Coronary artery (tissue), 2 donors: ENCODE measurements around the gene ARFGEF2.
A peak's percentile ranks its signal among the peaks of the same experiment; 100 is the strongest.

Experiments used
- DNase-seq: peaks from one replicate; pipeline ENCODE4 v3.0.0-alpha.2; 2017; ENCODE audit warnings: low spot score
- H3K27ac ChIP-seq, 2 donors: fragments of 200-600 bp; sonication (generic); one replicate each; pipeline ENCODE4 v1.5.1; 2016 to 2019
- H3K4me3 ChIP-seq: fragments of 200-600 bp; sonication (generic); 2 replicates; pipeline ENCODE4 v1.5.1; 2016; ENCODE audit warnings: mild to moderate bottlenecking, moderate library complexity
- CTCF ChIP-seq: fragments of 200-600 bp; sonication (generic); IDR thresholded peaks from one replicate; pipeline ENCODE4 v1.5.1; 2019; ENCODE audit warnings: antibody characterized with exemption

Gene ARFGEF2

DNA sequence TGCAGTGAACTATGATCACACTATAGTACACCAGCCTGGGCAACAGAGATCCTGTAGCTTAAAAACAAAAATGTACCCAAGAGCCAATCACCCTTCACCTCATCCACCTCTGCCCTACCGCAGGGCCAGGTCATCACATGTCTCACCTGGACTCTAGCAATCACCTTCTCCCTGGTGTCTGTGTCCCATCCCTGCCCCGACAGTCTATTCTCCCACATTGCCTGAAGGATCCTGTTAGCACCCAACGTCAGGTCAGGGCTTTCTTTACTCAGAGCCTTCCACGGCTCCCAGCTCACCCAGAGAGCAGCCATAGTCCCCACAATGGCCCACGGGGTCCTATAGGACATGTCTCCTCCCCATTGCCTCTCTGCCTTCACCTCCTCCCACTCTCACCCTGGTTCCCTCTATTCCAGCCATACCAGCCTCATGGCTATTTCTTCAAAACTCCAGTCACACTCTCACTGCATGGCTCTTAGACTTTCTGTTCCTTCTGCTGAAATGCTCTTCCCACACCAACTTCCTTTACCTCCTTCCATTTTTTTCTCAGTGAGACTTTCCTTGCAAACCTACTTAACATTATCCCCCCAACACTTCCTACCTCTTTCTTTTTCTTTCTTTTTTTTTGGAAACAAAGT, 22.5 kb upstream of the ARFGEF2 start:
- TF ChIP-seq CTCF = no peak
- Histone ChIP-seq H3K4me3 (no peak overlapping the region), H3K27ac (no peak overlapping the region)
- DNase-seq = no peak

- no peak for TF ChIP-seq CTCF
- Histone ChIP-seq H3K4me3 (no peak overlapping the region), H3K27ac (no peak overlapping the region)
- no peak for DNase-seq
These were observed 21.6 kb upstream of the ARFGEF2 start for GRCh38 chr20:48899881-48900280.

DNA sequence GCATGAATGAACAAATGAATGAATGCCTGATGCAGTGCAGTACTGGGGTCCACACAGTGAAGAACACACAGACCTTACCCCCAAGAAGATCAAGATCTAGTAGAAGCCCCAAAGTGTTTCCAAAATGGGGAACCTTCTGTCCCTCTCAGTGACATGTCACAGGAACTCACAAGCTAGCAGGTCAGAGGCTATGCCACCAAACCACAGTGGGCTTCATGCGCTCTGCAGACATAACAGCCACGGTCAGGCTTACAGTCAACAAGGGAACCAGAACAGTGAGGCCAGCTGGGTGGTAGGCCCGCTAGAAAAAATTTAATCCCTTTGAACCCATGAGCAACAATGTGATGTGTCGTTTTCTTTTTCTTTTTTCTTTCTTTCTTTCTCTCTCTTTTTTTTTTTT, 20.2 kb upstream of the ARFGEF2 start:
- Histone ChIP-seq H3K27ac (no peak overlapping the region), H3K4me3 (no peak overlapping the region)
- DNase-seq = no peak
- TF ChIP-seq CTCF = no peak

GRCh38 chr20:48903705-48904104, 17.8 kb upstream of the ARFGEF2 start:
- no peak overlapping the region for H3K4me3 ChIP-seq
- DNase-seq = no peak
- no peak for TF ChIP-seq CTCF

DNA sequence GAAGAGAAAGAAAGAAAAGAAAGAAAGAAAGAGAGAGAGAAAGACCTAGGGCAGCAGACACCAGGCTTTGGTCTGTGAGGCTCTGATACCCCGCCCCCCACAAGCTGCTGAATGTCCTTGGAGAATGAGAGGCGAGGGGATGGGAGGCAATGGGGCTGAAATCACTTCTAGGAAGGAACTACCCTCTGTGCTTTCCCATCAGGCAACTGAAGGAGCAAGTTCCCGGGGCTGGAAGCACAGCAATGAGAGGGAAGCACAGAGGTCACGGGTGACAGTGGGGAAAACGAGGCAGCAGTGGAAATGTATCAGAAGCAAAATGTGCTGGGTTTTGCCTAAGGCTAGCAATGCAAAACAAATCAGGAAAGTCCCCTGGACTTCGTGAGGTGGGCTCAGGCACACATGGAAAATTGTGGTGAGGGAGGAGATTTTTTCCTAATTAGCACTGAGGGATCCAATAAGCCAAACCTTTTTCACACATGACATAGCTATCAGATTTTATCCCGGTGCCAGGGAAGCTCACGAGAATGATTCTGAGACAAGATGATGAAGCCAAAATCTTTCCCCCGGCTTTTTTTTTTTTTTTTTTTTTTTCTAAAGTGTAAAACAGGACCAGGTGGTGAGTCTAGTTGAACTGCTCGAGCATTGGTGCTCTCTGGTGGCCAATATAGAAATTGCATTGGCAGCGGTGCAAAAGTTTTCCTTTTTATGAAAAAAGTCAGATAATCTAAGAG, 16.8 kb upstream of the ARFGEF2 start:
- Histone ChIP-seq H3K27ac (no peak overlapping the region), H3K4me3 (no peak overlapping the region)
- no peak for DNase-seq
- TF ChIP-seq CTCF = peak; percentile 81

More at GRCh38 chr20:48903705-48904104, 17.8 kb upstream of the ARFGEF2 start:
- H3K27ac ChIP-seq = no peak overlapping the region

DNA sequence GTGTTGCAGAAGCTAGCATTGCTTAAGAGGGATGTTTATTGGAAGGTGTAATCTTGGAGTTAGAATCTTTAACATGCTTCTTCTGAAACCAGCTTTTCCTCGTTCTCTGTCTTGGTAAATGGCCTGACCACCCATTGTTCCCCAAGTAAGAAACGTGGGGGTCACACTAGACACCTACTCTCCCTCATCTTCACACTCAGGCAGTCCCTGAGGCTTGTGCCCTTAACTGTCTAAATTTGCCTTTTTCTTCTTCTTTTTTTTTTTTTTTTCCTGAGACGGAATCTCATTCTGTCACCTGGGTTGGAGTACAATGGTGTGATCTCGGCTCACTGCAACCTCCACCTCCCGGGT, 16.2 kb upstream of the ARFGEF2 start:
- no peak overlapping the region for H3K27ac ChIP-seq
- H3K4me3 ChIP-seq = no peak overlapping the region
- no peak for DNase-seq
- no peak for TF ChIP-seq CTCF

DNA sequence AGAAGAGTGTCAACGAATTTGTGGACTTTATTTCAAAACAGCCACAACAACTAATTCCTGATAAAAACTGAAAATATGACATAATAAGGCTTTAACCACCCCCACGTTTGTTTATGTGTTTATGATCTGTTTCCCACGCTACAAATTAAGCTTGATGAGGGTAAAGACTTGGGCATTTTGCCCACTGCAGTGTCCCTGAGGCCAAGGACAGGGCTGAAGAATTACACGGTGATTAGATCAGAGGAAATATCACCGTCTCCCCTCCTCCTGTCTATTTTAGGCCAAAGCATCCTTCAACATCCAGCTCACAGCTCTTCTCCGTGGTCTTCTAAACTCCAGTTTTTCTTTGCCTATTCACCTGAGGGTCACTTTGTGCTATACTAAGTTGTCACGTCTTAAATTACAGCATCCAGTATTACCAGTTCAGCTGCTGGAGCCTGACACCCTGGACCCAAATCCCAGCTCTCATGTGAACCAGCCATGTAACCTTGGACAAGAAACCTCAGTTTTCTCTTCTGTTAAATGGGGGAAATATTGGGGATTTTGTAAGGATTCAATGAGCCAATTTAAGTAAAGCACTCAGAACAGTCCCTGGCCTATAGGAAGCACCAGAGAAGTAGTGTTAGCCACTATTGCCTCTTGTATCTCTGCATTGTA, 15.2 kb upstream of the ARFGEF2 start:
- TF ChIP-seq CTCF = no peak
- no peak for DNase-seq
- H3K27ac ChIP-seq = no peak overlapping the region
- H3K4me3 ChIP-seq = no peak overlapping the region
